ENCODE measurements around the gene INCA1.

DNA sequence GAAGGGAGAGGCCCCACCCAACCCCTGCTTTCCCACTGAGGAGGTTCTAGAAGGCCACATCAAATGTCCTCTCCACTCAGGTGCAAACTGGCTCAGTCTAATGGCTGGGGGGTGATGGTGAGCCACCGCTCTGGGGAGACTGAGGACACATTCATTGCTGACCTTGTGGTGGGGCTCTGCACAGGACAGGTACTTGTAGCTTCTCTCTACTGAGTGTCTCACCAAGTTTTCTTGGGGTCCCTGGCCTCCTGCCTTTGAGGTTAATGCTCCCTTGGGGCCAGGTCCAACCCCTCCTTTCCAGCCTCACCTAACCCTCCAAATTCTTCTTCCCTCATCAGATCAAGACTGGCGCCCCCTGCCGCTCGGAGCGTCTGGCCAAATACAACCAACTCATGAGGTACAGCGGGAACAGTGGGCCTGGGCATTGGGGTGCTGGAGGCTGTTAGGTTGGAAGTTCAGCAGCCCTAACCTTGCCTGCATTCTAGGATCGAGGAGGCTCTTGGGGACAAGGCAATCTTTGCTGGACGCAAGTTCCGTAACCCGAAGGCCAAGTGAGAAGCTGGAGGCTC is 40.7 kb downstream of the INCA1 start:
- no peak for TF ChIP-seq POLR2A (IDR thresholded peaks at IDR 0.05)
- TF ChIP-seq, protein P1, sequence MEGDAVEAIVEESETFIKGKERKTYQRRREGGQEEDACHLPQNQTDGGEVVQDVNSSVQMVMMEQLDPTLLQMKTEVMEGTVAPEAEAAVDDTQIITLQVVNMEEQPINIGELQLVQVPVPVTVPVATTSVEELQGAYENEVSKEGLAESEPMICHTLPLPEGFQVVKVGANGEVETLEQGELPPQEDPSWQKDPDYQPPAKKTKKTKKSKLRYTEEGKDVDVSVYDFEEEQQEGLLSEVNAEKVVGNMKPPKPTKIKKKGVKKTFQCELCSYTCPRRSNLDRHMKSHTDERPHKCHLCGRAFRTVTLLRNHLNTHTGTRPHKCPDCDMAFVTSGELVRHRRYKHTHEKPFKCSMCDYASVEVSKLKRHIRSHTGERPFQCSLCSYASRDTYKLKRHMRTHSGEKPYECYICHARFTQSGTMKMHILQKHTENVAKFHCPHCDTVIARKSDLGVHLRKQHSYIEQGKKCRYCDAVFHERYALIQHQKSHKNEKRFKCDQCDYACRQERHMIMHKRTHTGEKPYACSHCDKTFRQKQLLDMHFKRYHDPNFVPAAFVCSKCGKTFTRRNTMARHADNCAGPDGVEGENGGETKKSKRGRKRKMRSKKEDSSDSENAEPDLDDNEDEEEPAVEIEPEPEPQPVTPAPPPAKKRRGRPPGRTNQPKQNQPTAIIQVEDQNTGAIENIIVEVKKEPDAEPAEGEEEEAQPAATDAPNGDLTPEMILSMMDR (IDR thresholded peaks at IDR 0.05), result peak in 1 of 6 experiments; percentile 11
